Inflammatory macrophage treated with lipopolysaccharide for 4 hours (primary cell): ENCODE measurements around the gene ZBTB16.

ENCODE experiments used
- DNase-seq: peaks from one replicate; pipeline ENCODE4 v3.0.0-alpha.2; 2020

ZBTB16 gene

DNA sequence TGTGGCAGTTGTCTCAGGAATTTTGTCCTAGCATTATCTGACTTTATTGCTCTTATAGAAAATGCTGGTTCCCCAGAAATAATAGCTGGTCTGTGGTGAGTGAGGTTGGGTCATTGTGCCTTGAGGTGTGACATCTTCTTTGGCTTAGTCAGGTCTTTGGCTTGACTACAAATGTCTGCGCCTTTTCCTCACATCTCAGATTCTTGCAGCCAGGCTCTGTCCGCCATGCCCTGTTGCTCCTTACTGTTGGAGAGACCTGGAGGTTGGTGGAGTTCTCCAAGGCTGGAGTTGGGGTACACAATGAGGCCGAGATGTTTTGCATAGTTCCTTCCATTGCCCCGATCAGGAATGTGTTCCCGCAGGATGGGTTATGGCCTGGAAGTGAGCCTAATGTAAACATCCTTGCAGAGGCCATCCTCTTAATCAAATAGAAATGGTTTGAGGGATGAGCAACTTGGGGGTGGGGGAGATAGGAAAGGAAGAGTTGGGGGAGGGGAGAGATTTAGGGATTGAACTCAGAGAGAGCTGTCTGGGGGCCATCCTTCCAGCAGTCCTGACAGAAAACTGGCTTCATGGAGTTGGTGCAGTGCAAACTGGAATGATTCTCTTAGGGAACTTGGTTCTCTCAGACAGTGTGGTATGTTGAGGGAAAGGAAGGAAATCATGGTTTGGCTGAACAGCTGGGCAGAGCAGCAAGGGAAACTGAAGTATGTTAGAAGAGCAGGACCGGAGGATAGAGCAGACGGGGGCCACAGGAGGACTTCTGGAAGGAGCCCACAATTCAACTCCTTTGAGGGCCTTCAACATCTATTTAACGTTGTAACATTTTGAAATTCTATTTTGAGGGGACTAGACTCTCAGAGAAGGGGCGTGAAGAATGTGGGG lies 49.9 kb downstream of the ZBTB16 start:
- no peak for DNase-seq

DNA sequence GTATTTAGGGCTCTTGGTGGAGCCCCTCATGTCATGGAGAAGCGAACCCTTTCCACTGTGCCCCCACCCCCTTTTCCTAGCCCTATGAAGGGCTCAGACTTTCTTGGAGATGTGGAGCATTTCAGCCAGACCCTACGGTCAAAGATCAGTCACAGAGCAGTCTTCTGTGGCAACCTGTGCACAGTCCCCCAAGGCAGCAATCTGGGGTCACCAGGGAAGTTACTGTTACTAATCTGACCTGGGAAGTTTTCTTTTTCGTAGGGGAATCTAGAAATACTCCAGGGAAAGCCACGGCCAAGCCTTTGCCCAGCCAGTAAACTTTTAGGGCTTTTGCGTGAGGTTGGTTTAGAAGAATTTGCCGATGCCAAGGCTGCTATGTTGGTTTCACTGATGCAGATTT lies 50.6 kb downstream of the ZBTB16 start:
- DNase-seq: no peak

DNA sequence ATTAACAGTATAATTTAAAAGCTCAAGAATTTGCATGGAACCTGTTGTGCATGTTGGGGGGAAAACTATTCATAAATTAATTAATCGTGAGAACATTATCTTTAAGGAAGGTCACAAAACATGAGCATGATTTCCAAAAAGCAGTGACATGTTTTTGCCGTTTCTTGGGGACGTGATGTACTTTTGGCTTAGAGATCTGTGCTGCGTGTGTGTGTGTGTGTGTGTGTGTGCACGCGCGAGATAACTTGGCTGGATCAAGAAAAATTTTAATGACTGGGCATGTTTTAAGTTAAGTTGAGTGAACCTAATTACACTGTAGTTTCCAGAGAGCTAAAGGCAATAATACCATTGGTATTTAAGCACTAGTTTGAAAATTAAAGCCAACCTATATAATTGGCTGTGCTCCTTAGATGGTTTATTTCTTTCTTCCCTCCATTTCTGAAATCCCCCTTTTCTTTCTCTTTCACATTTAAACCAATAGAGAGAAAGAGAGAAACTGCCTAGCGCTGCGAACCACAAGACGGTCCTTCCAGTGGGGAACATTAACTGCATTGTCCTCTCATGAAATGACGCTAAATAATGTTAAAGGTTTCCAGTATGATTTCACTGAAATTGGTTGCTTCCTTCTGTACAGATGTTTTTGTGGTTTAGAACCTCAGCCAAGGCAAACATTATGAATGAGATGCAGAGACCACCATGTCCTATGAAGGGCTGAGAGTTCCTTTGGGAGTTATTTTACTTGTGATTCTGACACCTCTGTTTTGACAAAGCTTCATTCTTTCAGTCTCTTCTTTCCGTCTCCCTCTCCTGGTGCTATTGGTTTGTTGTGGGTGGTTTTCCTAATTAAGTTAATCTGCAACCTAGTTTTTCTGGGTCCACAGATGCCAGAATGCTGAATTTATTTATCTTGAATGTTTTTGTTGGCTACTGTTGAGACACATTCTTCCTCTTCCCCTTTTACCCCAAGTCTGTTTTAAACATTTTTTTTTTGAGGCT lies 51.7 kb downstream of the ZBTB16 start:
- DNase-seq: peak; percentile 7

DNA sequence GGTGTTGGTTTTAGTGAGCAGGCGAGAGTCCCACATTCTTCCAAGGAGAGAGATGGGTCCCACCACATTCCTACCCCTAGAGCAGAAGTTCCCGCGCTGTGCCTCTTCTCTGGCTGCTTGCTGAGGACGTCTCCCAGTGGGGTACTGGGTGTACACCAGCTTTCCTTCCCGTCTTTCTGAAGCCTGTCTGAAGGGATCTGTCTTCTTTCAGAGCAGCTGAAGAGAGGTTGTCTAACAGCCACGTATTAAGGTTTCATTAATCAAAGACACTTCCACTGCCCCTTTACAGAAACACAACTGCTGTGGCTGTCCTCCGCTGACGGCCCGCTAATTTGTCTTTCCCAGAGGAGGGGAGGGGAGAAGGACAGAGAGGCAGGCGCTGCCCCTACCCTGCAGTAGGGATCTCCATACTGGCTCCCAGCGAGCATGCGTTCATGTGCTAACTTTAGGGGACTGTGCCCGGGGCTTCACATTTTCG lies 56.0 kb downstream of the ZBTB16 start:
- DNase-seq: no peak

DNA sequence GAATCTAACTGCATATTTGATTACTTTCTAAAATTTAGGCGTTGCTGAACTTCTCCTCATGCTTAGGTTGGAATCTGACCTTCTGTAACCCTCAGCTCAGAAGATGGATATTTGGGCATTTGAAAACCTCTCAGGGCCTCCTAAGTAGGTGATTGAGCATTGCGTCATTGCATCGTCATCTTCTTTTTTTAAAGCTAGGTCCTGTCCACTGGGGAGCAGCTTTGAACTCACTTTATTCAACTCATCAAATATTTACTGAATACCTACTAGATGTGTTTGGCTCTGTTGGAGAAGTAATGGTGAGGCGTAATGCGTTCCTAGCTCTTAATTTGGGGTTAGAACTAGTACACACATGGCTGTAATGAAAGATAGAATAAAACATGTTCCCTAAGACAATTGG lies 56.8 kb downstream of the ZBTB16 start:
- DNase-seq: no peak

DNA sequence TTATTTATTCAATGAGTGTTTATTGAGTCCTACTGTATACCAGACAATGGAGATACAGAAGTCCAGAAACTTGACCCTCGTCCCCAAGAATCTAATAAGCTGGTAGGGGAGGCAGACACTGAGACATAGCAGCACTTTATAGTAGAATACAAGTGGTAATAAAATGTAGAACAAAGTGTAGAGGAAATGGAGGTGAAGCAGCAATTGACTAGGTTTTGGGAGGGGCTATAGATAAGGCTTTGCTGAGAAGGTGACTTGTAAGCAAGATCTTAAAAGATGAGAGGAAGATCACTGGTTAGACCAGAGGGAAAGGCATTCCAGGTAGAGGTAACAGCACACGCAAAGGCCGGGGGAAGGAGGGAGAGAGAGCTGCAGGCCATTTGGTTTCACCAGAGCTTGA lies 57.3 kb downstream of the ZBTB16 start:
- no peak for DNase-seq

DNA sequence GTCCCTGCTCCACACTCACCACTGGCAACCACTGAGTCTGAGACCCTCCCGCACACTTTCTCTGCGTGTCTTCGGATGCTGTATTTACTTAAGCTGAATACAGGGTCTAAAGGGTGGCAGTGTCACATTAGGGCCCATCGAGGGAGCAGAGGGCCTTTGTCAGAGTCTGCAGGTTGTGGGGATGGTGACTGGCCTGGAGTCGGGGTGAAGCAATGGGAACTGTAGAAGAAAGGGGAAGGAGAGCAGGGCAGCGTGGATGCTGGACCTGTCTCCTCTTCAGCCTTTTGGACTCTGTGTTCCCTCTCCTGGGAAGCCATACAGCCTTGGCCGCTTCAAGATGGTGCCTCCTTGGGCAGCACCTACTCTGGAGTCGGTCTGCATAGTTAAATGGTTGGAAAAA lies 61.1 kb downstream of the ZBTB16 start:
- DNase-seq: no peak

DNA sequence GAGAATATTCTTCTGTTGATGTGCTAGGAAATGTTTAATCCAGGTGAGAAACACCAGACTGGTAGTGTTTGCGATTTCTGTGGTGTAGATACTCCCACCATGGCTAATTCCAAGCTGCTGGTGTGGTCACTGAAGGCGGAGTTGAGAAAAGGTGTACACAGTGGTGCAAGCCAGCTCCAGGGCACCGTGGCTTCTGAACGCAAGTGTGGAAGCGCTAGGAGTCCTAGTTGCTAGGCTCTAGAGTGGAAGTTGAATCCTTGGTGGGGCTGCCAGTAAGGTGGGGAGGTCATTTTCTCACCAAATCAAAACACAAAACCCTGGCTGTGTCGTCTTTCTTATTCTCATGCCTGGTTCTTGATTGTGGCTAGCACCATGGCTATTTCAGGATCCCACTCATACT lies 61.6 kb downstream of the ZBTB16 start:
- no peak for DNase-seq

DNA sequence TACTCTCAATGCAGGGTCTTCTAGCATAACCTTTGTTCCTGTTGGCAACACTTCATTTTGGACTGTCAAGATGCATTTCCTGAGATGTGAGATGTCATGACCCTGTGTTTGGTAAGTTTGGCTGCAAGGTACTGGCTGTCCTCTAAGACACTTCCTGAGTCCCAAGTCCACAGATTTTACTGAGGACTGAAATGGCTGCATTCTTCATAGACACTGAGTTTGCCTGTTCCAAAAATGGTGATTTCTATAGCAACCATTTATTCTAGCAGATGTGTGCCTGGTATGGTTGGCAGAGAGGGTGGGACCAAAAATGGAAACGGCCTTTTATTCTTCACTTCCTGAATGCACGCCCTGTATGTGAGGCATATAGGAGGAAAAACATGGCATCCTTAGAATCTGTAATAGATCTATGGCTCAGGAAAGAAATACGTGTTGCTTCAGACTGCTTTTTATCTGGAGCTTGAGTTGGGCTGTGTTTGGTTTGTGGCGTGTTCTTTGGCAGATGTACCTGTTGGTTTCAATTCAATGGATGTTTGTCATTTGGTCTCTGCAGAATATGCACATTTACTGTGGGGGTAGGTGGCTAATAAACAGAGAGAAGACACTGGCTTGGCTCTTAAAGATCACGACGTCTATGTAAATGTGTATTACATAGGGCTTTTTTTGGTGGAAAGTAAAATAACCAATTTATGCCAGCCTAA lies 62.4 kb downstream of the ZBTB16 start:
- no peak for DNase-seq

DNA sequence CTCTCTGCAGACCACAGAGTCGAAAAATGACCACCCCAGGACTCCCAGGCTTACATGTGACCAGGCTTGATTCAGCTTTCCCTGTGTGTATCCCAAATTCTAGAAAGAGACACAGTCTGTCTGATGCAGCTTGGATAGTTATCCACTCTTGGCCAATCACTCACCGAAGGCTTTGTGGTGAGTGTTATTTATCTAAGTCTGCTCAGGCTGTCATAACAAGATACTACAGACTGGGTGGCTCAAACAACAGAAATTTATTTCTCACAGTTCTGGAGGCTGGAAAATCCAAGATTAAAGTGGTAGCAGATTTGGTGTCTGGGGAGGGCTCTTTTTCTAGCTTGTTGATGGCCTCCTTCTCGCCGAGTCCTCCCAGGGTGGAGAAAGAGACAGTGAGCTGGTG lies 63.2 kb downstream of the ZBTB16 start:
- no peak for DNase-seq

DNA sequence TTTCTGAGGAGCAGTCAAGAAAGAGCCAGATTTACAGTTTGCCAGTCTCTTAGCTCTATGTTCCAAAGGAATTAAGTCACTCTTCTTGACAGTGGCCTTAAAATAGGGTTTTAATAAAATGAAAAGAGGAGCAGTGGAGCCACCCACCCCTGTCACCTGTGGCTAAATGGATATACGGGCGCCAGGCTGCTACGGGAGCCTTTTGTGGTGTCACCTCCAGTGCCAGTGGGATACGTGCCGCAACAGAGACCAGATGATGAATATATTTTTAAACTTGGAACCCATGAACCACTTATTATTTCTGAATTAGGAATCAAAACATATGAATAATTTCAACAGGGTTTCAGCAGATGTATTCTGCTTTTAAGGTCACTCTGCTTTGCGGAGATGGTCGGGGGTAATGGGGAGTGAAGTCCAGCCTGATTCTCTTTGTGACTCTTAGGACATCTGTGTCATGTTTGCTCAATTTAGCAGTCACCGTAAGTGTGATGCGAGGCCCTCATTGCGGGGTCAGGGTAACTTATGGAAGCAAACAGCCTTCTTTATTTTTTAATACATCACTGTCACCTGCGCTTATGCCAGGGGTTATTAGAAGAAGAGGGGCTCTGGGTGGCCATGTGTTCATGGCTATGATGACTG lies 64.3 kb downstream of the ZBTB16 start:
- no peak for DNase-seq

DNA sequence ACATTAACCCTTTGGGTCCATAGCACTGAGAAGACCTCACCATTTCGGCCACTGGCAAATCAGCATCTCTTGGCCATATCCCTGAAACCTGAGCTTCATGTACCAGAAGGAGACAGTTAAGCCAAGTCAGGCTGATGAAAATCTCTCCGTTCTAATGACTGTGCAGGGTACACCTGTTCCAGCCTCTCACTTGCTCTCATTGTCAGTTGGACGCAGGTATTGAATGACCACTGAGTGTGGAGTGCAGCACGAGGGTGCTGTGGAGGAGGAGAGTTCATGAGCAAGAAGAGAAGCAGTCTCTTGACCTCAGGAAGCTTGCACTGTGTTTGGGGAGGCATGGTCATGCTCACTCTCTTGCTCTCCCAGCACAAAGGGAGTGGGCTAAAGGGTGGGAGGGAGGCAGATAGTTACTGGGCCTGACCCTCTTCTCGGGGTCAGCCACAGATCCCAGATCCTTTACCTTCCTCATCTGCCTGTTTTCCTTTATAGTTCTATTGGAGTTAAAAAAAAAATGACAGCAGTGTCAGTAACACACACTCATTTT lies 65.2 kb downstream of the ZBTB16 start:
- DNase-seq: no peak

DNA sequence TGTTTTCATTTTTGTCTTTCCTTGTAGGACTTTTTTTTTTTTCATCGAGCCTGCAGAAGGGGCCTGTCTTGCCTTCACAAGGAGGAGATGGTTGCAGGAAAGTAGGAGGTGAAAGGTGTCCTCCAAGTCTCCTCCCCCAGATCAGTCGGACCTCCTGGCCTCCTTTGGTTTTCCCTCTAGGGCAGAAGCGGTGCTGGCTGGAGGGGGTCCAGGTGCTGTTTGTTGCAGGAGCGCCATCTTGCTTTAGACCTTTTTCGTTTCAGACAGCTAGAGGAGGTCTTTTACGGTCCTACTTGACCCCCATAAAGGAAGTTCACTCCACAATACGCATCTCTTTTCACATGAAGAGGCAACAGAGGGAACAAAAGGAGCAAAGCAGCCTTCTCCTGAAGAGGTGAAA lies 66.0 kb downstream of the ZBTB16 start:
- no peak for DNase-seq

DNA sequence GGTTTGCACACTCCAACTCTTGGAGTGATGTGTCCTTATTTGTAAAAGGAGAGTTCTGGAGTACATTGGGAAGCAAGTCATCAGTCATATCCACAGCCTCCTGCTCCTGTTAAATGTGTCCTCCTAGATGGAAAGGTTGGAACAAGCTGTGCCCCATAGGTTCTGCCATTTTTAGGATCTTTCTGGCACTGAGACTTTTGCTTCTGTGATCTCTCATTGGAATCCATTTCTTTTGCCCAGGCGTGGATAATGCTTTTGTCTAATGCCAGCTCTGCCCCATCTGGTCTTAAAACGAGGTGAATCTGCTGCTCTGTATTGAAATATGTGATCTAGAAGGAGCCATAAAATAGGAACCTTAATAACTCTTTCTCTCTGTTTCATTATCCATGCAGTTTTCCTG lies 66.4 kb downstream of the ZBTB16 start:
- DNase-seq: no peak

DNA sequence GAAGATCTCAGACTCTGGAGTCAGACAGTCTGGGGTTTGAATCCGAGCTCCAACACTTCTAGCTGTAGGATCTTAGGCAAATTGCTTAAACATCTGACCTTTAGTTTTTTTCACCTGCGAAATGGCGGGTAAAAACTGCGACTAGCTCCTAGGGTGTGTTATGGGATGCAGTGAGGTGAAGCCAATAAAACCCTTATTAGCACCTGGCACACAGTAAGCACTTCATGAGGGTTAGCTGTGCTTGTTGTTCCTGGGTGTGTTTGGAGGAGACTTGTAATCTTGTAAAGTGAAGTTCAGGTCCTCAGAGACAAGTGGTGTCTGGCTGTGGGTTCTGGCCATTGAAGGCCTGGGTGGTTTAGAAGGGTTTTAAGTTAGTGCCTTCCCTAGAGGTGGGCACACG lies 68.9 kb downstream of the ZBTB16 start:
- DNase-seq: no peak

DNA sequence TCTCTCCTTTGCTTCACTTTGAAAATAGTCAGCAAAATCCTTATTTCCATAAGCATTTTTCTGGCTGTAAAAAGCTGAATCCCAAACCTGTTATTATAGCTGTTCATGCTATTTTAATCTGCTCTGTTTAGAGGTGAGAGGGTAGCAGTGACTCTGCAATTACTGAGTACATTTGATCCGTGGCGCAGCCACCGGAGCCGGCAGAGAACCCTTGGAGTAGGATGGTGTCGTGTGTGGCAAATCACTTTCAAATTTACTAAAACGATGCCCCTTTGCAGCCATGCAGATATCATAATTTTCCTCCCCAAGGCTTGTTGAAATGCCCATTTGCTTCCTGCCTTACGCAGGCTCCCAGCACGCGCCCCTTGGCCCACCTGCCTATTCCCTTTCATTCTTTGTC lies 69.6 kb downstream of the ZBTB16 start:
- DNase-seq: no peak

DNA sequence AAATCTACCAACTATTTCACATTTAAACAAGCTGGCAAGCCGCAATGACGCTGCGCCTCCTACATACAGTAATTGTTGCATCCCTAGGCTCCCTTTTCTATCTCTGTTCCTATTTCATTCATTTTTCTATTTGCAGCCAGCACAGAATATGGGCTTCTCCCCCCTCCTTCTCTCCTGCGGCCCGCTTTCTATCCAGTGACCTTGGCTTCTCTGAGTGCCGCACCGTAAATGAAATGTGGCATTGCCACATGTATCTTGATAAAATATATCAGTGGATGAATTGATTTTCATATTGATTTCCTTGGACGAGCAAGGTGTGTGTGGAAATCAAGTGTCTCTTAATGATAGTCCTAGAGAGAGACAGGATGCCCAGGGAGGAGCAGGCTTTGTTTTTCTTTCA lies 70.2 kb downstream of the ZBTB16 start:
- DNase-seq: no peak

DNA sequence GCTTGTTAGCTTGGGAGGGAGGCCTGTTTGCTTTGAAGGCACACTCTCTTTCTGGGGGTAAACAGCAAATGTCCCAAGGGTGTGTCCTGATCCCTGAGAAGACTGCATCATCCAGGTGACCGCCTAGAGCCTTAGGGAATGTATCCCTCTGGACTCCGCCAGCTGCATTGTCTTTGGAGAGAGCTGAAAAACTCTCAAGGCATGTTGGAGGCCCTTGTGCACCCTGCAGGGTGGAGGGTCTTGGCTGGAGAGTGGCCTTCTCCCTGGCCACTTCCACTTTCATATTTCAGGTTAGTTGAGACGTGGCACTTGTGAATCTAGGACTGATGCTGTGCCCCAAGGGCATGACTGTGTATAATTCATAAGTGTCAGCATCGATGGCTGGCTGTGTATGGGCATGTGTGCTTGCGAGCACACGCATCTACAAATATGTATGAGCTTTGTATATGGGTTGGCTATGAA lies 70.6 kb downstream of the ZBTB16 start:
- DNase-seq: no peak

DNA sequence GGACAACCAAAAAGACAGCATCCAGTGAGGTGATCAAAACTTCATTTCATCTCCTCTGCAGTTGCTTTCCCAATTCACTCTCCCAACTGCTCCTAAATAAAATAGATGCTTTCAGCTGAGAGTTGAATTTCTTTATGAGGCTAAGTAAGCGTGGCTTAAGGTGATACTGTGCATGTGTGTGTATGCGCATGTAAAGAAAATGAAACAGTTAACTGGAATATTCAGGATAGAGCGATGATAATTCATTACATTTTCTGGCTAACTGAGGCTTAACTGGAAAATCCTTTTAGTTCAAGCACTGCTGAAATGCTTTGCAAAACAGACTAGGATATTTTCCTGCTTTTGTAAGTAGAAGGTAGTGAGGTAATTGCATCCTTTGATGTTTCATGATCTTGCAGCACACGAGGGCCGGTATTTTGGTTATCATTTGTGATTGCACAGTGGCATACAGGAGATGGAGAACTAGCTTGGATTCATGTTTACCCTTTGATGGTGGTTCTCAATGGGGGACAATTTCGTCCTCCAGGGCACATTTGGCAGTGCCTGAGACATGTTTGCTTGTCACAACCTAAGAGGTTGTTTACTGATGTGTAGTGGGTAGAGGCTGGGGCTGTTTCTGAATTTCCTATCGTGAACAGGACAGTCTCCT lies 71.2 kb downstream of the ZBTB16 start:
- DNase-seq: no peak

DNA sequence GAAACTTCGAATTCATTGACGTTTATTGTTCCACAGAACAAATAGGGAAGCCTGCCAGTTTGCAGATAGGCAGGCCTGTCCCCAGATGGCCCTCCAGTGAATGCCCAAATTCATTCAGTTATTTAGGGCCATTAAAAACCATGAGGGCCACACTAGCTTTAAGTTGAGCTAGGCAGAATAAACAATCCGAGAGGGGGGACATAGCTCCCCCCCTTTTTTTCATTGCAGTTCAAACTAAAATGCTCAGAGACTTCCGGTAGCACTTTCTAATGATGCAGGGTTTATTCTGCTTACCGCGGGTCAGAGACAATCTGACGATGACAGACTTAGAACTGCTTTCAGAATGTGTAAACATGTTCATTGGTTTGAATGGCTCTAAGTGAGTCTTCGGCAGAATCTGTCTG lies 72.0 kb downstream of the ZBTB16 start:
- DNase-seq: no peak

DNA sequence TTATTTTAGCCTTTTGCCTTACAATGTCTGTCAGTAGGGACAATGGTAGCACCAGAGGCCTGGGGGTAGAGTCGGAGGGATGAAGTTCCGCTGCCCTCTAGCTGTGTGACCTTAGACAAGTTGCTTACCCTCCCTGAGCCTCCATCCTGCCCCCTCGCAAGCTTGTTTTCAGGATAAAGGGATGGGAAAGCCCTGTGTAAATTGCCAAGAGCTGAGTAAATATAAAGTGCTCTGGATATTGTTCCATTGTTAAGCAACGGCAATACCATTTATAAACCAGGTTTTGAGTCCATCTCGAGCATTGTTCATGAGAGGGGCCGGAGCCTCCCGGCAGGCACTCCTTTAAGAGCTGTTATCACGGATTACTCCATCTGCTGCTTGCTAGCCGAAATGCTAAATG lies 72.9 kb downstream of the ZBTB16 start:
- no peak for DNase-seq

DNA sequence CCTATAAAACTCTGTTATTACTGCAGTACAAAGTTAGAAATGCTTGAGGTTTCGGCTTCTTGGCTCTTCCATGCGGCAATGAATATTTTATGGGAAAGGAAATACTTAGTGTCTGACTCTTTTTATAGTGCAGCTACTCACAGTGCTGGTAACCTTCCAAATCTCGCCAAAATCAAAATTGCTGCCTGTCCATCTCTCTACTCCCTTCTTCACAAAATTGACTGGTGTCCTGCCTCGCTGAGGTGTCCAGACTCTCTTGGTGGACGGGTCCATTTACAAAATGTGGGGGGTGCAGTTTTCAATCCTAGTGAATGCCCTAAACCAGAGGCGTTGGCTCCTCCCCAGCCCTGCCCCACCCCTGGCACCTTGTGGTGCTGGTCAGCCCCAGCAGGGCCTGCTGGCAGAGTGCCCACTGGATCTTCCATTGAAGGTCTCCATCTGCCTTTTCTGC lies 73.5 kb downstream of the ZBTB16 start:
- DNase-seq: no peak
